HG03469 (cell line): ENCODE results near the gene ETV4.
"Not testable (repeated sequence)": the region's sequence is repeated elsewhere in the genome, so short reads cannot be mapped to it uniquely, and the experiment has no call there.

Experiments
- ATAC-seq: cut with Tn5 transposase; IDR thresholded peaks from one replicate; pipeline ENCODE4 v1.9.1; 2021; ENCODE audit warnings: mild to moderate bottlenecking, moderate library complexity, moderate number of reproducible peaks; ENCODE audit not compliant: unreplicated experiment

ETV4 gene

GRCh38 chr17:43517615-43518386, 28.3 kb downstream of the ETV4 start:
- no peak for ATAC-seq

GRCh38 chr17:43517161-43517560, 29.0 kb downstream of the ETV4 start:
- ATAC-seq = no peak

DNA sequence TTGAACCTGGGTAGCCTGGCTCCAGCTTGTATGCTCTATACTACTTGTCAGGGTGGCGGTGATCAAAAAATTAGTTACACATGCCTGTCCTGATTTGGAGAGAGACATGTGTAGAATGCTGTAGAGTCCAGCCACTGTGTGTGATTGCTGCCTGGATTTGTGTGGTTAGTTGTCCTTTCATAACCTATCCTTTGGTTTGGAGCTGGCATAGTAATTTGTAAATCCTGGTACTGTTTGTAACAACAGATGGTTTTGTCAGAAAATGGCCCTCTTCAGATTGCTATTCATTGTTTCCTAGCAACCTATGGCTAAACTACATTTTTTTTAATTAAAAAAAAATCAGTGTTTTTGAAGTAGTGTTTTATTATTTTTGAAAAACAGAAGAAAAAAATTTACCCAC, 30.5 kb downstream of the ETV4 start:
- ATAC-seq = no peak

GRCh38 chr17:43511199-43511598, 34.9 kb downstream of the ETV4 start:
- not testable (repeated sequence) for ATAC-seq

DNA sequence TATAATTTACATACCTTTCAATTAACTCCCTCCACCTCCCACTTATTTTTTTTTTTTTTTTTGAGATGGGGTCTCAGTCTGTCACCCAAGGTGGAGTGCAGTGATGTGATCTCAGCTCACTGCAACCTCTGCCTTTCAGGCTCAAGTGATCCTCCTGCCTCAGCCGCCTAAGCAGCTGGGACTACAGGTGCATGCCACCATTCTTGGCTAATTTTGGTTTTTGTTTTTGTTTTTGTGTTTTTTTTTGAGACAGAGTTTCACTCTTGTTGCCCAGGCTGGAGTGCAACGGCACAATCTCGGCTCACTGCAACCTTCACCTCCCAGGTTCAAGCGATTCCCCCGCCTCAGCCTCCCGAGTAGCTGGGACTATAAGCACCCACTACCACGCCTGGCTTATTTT, 36.7 kb downstream of the ETV4 start:
- ATAC-seq = not testable (repeated sequence)

DNA sequence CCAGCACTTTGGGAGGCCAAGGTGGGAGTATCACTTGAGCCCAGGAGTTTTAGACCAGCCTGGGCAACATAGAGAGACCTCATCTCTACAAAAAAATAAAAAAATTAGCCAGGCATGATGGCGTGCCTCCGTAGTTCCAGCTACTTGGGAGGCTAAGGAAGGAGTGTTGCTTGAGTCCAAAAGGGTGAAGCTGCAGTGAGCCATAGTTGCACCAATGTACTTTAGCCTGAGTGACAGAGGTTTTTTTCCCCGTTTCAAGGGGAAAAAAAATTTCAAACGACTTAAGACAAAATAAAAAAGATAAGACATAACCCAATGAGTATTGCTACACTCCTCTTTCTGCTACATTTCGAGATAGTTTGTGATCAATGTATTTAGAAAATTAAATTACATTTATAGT, 55.5 kb downstream of the ETV4 start:
- no peak for ATAC-seq

GRCh38 chr17:43483674-43484551, 62.2 kb downstream of the ETV4 start, which contains the start of gene DHX8:
Gene DHX8, plus strand, starts transcription at chr17:43483975. Its CDS starts 63 bp downstream, at chr17:43484038.
- ATAC-seq = peak; percentile 79

GRCh38 chr17:43482103-43483012, 63.8 kb downstream of the ETV4 start:
- no peak for ATAC-seq

- ATAC-seq = no peak
Measured at GRCh38 chr17:43479948-43480347, 66.2 kb downstream of the ETV4 start.
